ENCODE measurements around the gene CCDC188. TPM values are rescaled to one million over a fixed set of nuclear protein-coding genes. Genes with fewer than 3 reads are reported as not detected.

The CCDC188 gene
- total and polyA plus RNA-seq, 12 donors = 0.30 to 19.0 (median 0.77) TPM; not detected in 2

DNA sequence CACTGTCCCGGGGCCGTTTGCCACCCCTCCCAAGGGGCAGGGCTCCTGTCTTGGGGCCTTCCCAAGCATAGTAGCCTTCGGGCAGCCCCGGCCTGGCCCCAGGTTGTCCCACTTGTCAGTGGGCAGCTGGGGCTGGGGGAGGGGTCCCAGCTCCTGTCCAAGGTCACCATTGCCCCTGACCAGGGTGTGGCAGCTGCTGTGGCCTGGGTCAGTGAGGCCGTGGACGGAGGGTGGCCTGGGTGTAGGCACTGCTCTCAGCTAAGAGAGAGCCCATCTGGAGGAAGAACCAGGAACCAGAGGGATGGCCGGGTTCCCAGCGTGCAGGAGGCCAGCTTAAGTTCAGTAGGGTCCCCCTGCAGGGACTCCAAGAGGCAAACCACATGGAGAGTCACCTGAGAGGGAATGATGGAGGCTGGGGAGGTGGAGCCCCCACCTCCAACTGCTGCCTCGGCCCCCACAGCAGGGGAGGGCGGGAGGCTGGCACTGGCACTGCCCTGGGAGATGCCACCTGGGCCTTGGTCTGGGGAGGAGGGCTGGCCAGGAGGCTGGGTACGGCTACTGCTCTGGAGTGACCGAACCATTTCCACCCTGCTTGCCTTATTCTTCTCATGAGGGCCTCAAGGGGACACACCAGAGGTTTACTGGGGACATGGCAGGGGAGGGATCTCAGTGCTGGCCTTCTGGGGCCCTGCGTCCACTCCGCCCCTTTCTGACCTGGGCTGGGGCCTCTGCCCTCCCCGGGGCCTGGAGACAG lies 6.8 kb upstream of the CCDC188 start:
- TF ChIP-seq, protein P1, sequence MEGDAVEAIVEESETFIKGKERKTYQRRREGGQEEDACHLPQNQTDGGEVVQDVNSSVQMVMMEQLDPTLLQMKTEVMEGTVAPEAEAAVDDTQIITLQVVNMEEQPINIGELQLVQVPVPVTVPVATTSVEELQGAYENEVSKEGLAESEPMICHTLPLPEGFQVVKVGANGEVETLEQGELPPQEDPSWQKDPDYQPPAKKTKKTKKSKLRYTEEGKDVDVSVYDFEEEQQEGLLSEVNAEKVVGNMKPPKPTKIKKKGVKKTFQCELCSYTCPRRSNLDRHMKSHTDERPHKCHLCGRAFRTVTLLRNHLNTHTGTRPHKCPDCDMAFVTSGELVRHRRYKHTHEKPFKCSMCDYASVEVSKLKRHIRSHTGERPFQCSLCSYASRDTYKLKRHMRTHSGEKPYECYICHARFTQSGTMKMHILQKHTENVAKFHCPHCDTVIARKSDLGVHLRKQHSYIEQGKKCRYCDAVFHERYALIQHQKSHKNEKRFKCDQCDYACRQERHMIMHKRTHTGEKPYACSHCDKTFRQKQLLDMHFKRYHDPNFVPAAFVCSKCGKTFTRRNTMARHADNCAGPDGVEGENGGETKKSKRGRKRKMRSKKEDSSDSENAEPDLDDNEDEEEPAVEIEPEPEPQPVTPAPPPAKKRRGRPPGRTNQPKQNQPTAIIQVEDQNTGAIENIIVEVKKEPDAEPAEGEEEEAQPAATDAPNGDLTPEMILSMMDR (IDR thresholded peaks at IDR 0.05) = no peak
- TF ChIP-seq POLR2A (IDR thresholded peaks at IDR 0.05) = no peak
- H3K4me1 ChIP-seq (replicated peaks in 1 of 2) = peaks cover 0 to 7% of the 10 kb centered on the region in 2 donors
- no peaks in the 10 kb centered on the region for H3K36me3 ChIP-seq (replicated peaks in 1 of 2)
- intact Hi-C loops (cut with DNase I) = loop anchor here (2.0 to 5.0 kb wide), 2 partner anchors 115 to 127 kb away; no protein-coding TSS in a partner anchor
- no peak overlapping the region for H3K27ac ChIP-seq
- H3K9me3 ChIP-seq (replicated peaks in 1 of 3) = no peaks in the 10 kb centered on the region
- H3K4me3 ChIP-seq = no peak overlapping the region
- DNase-seq = no peak
- no peaks in the 10 kb centered on the region for H3K27me3 ChIP-seq
- WGBS, 4 donors = 55 to 87% (median 62%) methylated on average over 5 to 15 of the region's 15 CpGs

DNA sequence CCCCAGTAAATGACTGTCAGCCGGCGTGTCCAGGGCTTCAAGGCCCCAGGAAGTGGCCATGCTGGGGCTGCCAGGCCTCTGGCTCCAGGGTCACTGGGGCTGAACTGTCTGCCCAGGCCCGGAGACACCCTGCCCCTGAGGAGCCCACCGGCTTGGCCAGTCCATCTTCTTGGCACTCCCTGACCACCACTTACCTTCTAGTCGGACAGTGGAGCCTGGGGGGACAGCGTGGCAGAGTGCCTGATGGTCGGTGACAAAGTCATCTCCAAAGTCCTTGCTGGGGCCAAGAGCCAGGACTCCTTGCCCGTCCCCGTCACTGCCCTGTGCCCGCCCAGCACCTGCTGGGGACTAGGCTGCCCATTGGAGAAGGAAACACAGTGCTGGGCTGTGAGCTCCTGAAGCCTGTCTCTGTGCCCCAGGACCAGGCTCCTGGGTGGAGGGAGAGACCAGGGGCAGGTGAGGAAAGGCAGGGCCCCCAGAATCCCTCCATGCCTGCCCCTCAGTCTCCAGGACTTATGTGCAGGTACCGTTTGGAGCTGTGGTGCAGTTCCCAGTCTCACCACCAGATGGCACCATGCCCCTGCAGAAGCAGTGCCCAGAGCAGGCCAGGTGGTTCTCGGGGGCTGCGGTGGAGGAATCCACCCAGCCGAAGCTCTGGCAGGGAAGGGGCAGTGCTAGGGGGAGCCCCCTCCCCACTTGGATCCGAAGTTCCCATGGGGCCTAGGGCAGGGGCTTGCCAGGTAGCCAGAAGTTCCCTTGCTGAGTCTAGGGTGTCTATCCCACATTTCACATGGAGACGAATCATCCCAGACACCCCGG lies 6.0 kb upstream of the CCDC188 start:
- intact Hi-C loops (cut with DNase I) = loop anchor here (2.0 to 5.0 kb wide), 2 partner anchors 115 to 128 kb away; no protein-coding TSS in a partner anchor
- H3K36me3 ChIP-seq (replicated peaks in 1 of 2) = no peaks in the 10 kb centered on the region
- WGBS, 4 donors = 3 to 33% (median 27%) methylated on average over 5 to 17 of the region's 17 CpGs
- H3K27me3 ChIP-seq = no peaks in the 10 kb centered on the region
- H3K4me3 ChIP-seq = no peak overlapping the region
- no peaks in the 10 kb centered on the region for H3K9me3 ChIP-seq (replicated peaks in 1 of 3)
- peaks cover 0 to 7% of the 10 kb centered on the region in 2 donors for H3K4me1 ChIP-seq (replicated peaks in 1 of 2)
- H3K27ac ChIP-seq = peak overlapping the region in 2 of 5 donors; percentile 57 to 74
- peak; percentile 69 to 96 (median 90) for DNase-seq
- no peak for TF ChIP-seq POLR2A (IDR thresholded peaks at IDR 0.05)
- TF ChIP-seq, protein P1 (IDR thresholded peaks at IDR 0.05) = peak; percentile 99 to 100 (median 100)

DNA sequence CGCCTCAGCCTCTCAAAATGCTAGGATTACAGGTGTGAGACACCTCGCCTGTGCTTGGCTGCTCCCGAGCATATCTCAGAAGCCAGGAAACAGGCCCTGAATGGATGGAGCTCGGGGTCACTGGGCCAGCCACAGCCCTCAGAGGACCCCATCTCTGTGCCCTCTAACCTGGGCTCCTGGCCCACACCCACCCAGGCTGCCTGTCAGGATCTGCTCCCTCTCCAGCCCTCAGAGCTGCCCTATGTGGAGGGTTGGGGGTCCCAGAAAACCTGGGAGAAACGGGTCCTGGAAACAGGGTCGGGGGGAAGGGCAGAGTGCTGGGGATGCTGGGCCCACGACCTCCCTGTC lies 5.2 kb upstream of the CCDC188 start:
- Histone ChIP-seq H3K4me3 (no peak overlapping the region), H3K36me3 (replicated peaks in 1 of 2) (no peaks in the 10 kb centered on the region), H3K27me3 (no peaks in the 10 kb centered on the region), H3K9me3 (replicated peaks in 1 of 3) (no peaks in the 10 kb centered on the region), H3K4me1 (replicated peaks in 1 of 2) (peaks cover 0 to 7% of the 10 kb centered on the region in 2 donors), H3K27ac (peak overlapping the region in 1 of 5 donors; percentile 23)
- DNase-seq = no peak
- intact Hi-C loops (cut with DNase I) = loop anchor here (2.0 to 5.0 kb wide), 2 partner anchors 116 to 129 kb away; no protein-coding TSS in a partner anchor
- TF ChIP-seq, protein P1 (IDR thresholded peaks at IDR 0.05) = no peak
- no peak for TF ChIP-seq POLR2A (IDR thresholded peaks at IDR 0.05)
- WGBS, 4 donors = 50 to 73% (median 56%) methylated on average over 4 to 7 of the region's 7 CpGs

All from adrenal gland (tissue), 12 donors.